GM12878 (cell line): Measurements from ENCODE around the gene RSF1. TPM values are rescaled to one million over a fixed set of nuclear protein-coding genes. Genes with fewer than 3 reads are reported as not detected.

Experiments
- ASH2L ChIP-seq: fragments of 300-600, 200-600 bp; sonication (generic); IDR thresholded peaks from 2 replicates; pipeline ENCODE4 v1.6.1; 2017; ENCODE audit warnings: low read depth, mild to moderate bottlenecking, borderline replicate concordance
- ATF2 ChIP-seq: IDR thresholded peaks from 2 replicates; pipeline ENCODE4 v1.6.1; 2012; ENCODE audit warnings: low read length, inconsistent platforms
- EZH2 ChIP-seq: IDR thresholded peaks from 2 replicates; pipeline ENCODE4 v1.6.1; 2012; ENCODE audit warnings: low read depth, mild to moderate bottlenecking, control low read depth, inconsistent platforms, low read length, borderline replicate concordance; ENCODE audit not compliant: control insufficient read depth
- SREBF1 ChIP-seq: IDR thresholded peaks from 2 replicates; pipeline ENCODE4 v1.6.1; 2012; ENCODE audit warnings: mild to moderate bottlenecking, low read length
- polyA plus RNA-seq, 11 experiments: library from polyadenylated mRNA; depleted of rRNA in 4 of 11; unstranded in 6 of 11; stranded (reverse) in 5 of 11; fragments of >200 nt; fragmentation: Nextera tagmentation in 4 of 11; fragmentation: Illumina TruSeq in 1 of 11; extraction: Ambion mirVana in 4 of 11; extraction: Trizol in 1 of 11; gene quantifications; 1 replicate in 1 of 11; 2 replicates in 10 of 11; pipeline versions ENCODE4 v1.2.1 to v1.2.3, GENCODE V29; 2011 to 2016; ENCODE audit warnings: inconsistent platforms in 2 of 11, missing spikeins in 2 of 11, low read depth in 1 of 11
- total RNA-seq, 4 experiments: library from RNA; depleted of rRNA in 3 of 4; stranded (reverse); fragments of >200 nt in 3 of 4; fragmentation: Illumina TruSeq in 1 of 4; extraction: Trizol in 1 of 4; gene quantifications; 2 replicates each; pipeline versions ENCODE4 v1.2.1 to v1.2.3, GENCODE V29; 2013 to 2021
- TF ChIP-seq, protein P1 (sequence below): fragments of 450-650 bp; IDR thresholded peaks from 2 replicates; pipeline ENCODE4 v1.6.1; 2017; ENCODE audit warnings: mild to moderate bottlenecking, moderate library complexity
- TF ChIP-seq, protein P2 (sequence below): fragments of 450-650 bp; IDR thresholded peaks from 2 replicates; pipeline ENCODE4 v1.6.1; 2018; ENCODE audit warnings: mild to moderate bottlenecking, low read depth, moderate library complexity; ENCODE audit not compliant: partially characterized antibody
- TF ChIP-seq, protein P3 (sequence below): fragments of 450-650 bp; IDR thresholded peaks from 2 replicates; pipeline ENCODE4 v1.6.1; 2018; ENCODE audit warnings: borderline replicate concordance, mild to moderate bottlenecking; ENCODE audit not compliant: partially characterized antibody

RSF1 gene
- total and polyA plus RNA-seq, 10 of the 15 experiments (the other 5 are each of a cell fraction or from before 2014, with no cell fraction given) = 9.0 to 45.3 (median 30.0) TPM

- TF ChIP-seq, protein P1, sequence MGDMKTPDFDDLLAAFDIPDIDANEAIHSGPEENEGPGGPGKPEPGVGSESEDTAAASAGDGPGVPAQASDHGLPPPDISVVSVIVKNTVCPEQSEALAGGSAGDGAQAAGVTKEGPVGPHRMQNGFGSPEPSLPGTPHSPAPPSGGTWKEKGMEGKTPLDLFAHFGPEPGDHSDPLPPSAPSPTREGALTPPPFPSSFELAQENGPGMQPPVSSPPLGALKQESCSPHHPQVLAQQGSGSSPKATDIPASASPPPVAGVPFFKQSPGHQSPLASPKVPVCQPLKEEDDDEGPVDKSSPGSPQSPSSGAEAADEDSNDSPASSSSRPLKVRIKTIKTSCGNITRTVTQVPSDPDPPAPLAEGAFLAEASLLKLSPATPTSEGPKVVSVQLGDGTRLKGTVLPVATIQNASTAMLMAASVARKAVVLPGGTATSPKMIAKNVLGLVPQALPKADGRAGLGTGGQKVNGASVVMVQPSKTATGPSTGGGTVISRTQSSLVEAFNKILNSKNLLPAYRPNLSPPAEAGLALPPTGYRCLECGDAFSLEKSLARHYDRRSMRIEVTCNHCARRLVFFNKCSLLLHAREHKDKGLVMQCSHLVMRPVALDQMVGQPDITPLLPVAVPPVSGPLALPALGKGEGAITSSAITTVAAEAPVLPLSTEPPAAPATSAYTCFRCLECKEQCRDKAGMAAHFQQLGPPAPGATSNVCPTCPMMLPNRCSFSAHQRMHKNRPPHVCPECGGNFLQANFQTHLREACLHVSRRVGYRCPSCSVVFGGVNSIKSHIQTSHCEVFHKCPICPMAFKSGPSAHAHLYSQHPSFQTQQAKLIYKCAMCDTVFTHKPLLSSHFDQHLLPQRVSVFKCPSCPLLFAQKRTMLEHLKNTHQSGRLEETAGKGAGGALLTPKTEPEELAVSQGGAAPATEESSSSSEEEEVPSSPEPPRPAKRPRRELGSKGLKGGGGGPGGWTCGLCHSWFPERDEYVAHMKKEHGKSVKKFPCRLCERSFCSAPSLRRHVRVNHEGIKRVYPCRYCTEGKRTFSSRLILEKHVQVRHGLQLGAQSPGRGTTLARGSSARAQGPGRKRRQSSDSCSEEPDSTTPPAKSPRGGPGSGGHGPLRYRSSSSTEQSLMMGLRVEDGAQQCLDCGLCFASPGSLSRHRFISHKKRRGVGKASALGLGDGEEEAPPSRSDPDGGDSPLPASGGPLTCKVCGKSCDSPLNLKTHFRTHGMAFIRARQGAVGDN = no peak
- TF ChIP-seq, protein P2, sequence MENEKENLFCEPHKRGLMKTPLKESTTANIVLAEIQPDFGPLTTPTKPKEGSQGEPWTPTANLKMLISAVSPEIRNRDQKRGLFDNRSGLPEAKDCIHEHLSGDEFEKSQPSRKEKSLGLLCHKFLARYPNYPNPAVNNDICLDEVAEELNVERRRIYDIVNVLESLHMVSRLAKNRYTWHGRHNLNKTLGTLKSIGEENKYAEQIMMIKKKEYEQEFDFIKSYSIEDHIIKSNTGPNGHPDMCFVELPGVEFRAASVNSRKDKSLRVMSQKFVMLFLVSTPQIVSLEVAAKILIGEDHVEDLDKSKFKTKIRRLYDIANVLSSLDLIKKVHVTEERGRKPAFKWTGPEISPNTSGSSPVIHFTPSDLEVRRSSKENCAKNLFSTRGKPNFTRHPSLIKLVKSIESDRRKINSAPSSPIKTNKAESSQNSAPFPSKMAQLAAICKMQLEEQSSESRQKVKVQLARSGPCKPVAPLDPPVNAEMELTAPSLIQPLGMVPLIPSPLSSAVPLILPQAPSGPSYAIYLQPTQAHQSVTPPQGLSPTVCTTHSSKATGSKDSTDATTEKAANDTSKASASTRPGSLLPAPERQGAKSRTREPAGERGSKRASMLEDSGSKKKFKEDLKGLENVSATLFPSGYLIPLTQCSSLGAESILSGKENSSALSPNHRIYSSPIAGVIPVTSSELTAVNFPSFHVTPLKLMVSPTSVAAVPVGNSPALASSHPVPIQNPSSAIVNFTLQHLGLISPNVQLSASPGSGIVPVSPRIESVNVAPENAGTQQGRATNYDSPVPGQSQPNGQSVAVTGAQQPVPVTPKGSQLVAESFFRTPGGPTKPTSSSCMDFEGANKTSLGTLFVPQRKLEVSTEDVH = no peak
- TF ChIP-seq SREBF1 (no peak), EZH2 (no peak), ATF2 (no peak), ASH2L (no peak)
- TF ChIP-seq, protein P3, sequence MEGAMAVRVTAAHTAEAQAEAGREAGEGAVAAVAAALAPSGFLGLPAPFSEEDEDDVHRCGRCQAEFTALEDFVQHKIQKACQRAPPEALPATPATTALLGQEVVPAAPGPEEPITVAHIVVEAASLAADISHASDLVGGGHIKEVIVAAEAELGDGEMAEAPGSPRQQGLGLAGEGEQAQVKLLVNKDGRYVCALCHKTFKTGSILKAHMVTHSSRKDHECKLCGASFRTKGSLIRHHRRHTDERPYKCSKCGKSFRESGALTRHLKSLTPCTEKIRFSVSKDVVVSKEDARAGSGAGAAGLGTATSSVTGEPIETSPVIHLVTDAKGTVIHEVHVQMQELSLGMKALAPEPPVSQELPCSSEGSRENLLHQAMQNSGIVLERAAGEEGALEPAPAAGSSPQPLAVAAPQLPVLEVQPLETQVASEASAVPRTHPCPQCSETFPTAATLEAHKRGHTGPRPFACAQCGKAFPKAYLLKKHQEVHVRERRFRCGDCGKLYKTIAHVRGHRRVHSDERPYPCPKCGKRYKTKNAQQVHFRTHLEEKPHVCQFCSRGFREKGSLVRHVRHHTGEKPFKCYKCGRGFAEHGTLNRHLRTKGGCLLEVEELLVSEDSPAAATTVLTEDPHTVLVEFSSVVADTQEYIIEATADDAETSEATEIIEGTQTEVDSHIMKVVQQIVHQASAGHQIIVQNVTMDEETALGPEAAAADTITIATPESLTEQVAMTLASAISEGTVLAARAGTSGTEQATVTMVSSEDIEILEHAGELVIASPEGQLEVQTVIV = no peak
Measured at GRCh38 chr11:77842441-77843121, 22.1 kb upstream of the RSF1 start (continued).
